Sigmoid colon (tissue), 7 donors: Measurements from ENCODE around the gene FHL3. TPM values are rescaled to one million over a fixed set of nuclear protein-coding genes. Genes with fewer than 3 reads are reported as not detected.

Experiments
- DNase-seq: peaks from one replicate; pipeline ENCODE4 v3.0.0-alpha.2; 2019
- H3K27ac ChIP-seq, 4 donors: fragments of 200-600 bp; sonication (generic); one replicate each; pipeline ENCODE4 v1.5.1; 2016 to 2019; ENCODE audit warnings: mild to moderate bottlenecking in 1 of 4
- H3K27me3 ChIP-seq, 3 donors: fragments of 200-600 bp; sonication (generic); one replicate each; pipeline ENCODE4 v1.5.1; 2019; ENCODE audit warnings: mild to moderate bottlenecking in 1 of 3
- H3K36me3 ChIP-seq, 4 donors: fragments of 200-600 bp; sonication (generic); one replicate each; pipeline ENCODE4 v1.5.1; 2016 to 2019
- H3K4me1 ChIP-seq, 4 donors: fragments of 200-600 bp; sonication (generic); one replicate each; pipeline ENCODE4 v1.5.1; 2017 to 2019
- H3K4me3 ChIP-seq, 4 donors: fragments of 200-600 bp; sonication (generic); one replicate each; pipeline ENCODE4 v1.5.1; 2017 to 2019; ENCODE audit warnings: mild to moderate bottlenecking in 2 of 4, moderate library complexity in 1 of 4
- H3K9me3 ChIP-seq, 4 donors: fragments of 200-600 bp in 3 of 4; sonication (generic) in 3 of 4; one replicate each; pipeline versions ENCODE4 v1.5.1 to v1.6.1; 2013 to 2019
- CTCF ChIP-seq, 4 experiments: fragments of 450-650 bp in 3 of 4; fragments of 200-600 bp in 1 of 4; IDR thresholded peaks; one replicate each; pipeline ENCODE4 v1.5.1; 2016 to 2019; ENCODE audit warnings: antibody characterized with exemption in 4 of 4, mild to moderate bottlenecking in 3 of 4, moderate library complexity in 2 of 4
- EP300 ChIP-seq, 4 donors: sonication (generic); formaldehyde crosslinking; IDR thresholded peaks; one replicate each; pipeline ENCODE4 v1.6.1; 2017; ENCODE audit warnings: antibody characterized with exemption in 4 of 4
- POLR2A ChIP-seq, 2 donors: fragments of 450-650 bp; IDR thresholded peaks; one replicate each; pipeline ENCODE4 v1.6.1; 2016; ENCODE audit warnings: antibody characterized with exemption in 2 of 2, mild to moderate bottlenecking in 2 of 2, moderate library complexity in 2 of 2
- POLR2AphosphoS5 ChIP-seq, 4 donors: sonication (generic); formaldehyde crosslinking; IDR thresholded peaks; one replicate each; pipeline ENCODE4 v1.6.1; 2017; ENCODE audit warnings: antibody characterized with exemption in 4 of 4
- WGBS, 2 donors: extraction: QIAGEN DNeasy Blood & Tissue Kit; methylation state at CpG; one replicate each; pipeline ENCODE4 v1.1.7; 2013; 5-methylcytosine and 5-hydroxymethylcytosine counted together
- intact Hi-C: fragments of 100-400 bp; cut with DNase I; formaldehyde crosslinking; loops from one replicate; pipeline ENCODE4 v1.15.1; 2023
- polyA plus RNA-seq, 3 donors: library from polyadenylated mRNA; stranded (reverse); fragments of 200-250 nt; gene quantifications; one replicate each; pipeline ENCODE4 v1.2.3, GENCODE V29; 2013
- total RNA-seq, 4 donors: library from RNA; depleted of rRNA; stranded (reverse); fragments of >200 nt; gene quantifications; one replicate each; pipeline ENCODE4 v1.1.0, GENCODE V29; 2016
- donor health status: healthy with polysubstance abuse.
- donor health status: Bipolar disorder and iron deficiency.
- donor health status: healthy.

FHL3 gene
- total and polyA plus RNA-seq, 7 donors, result 2.5 to 76.4 (median 38.9) TPM

- WGBS, 2 donors, result 69% methylated on average over 13 of the region's 13 CpGs
- intact Hi-C loops, result no loop called here
- H3K36me3 ChIP-seq, result no peaks in the 10 kb centered on the region
- no peak for DNase-seq
- no peaks in the 10 kb centered on the region for H3K9me3 ChIP-seq
- TF ChIP-seq POLR2A (IDR thresholded peaks at IDR 0.05) (no peak), CTCF (IDR thresholded peaks at IDR 0.05) (no peak), EP300 (IDR thresholded peaks at IDR 0.05) (no peak), POLR2AphosphoS5 (IDR thresholded peaks at IDR 0.05) (no peak)
- H3K4me3 ChIP-seq, result no peak overlapping the region
- H3K4me1 ChIP-seq, result peaks cover 0 to 20% (median 17%) of the 10 kb centered on the region in 4 donors
- no peak overlapping the region for H3K27ac ChIP-seq
- H3K27me3 ChIP-seq, result peaks cover 11 to 35% (median 27%) of the 10 kb centered on the region in 3 donors
These were observed 45.2 kb upstream of the FHL3 start for GRCh38 chr1:38050397-38051078.

GRCh38 chr1:38047603-38048141 is 42.4 kb upstream of the FHL3 start:
- Histone ChIP-seq H3K27ac (peak overlapping the region; percentile 51 to 70 (median 67)), H3K4me3 (peak overlapping the region; percentile 35 to 61 (median 52)), H3K9me3 (no peaks in the 10 kb centered on the region), H3K27me3 (peaks cover 36 to 48% (median 42%) of the 10 kb centered on the region in 3 donors), H3K36me3 (no peaks in the 10 kb centered on the region), H3K4me1 (peaks cover 0 to 35% (median 32%) of the 10 kb centered on the region in 4 donors)
- TF ChIP-seq POLR2AphosphoS5 (IDR thresholded peaks at IDR 0.05) (no peak), POLR2A (IDR thresholded peaks at IDR 0.05) (no peak), CTCF (IDR thresholded peaks at IDR 0.05) (no peak), EP300 (IDR thresholded peaks at IDR 0.05) (no peak)
- intact Hi-C loops, result loop anchor here (10.0 kb wide), 2 partner anchors 87 to 243 kb away; partner anchors contain the start of genes C1orf122 and YRDC
- no peak for DNase-seq
- 9 to 23% methylated on average over 34 of the region's 34 CpGs for WGBS, 2 donors

- peak; percentile 91 for DNase-seq
- Histone ChIP-seq H3K27me3 (peaks cover 36 to 54% (median 48%) of the 10 kb centered on the region in 3 donors), H3K27ac (peak overlapping the region; percentile 51 to 70 (median 67)), H3K4me1 (peaks cover 0 to 35% (median 32%) of the 10 kb centered on the region in 4 donors), H3K9me3 (no peaks in the 10 kb centered on the region), H3K36me3 (no peaks in the 10 kb centered on the region), H3K4me3 (peak overlapping the region; percentile 35 to 61 (median 52))
- intact Hi-C loops, result loop anchor here (10.0 kb wide), 2 partner anchors 88 to 242 kb away; partner anchors contain the start of genes C1orf122 and YRDC
- WGBS, 2 donors, result 1% methylated on average over 99 of the region's 99 CpGs
- TF ChIP-seq POLR2AphosphoS5 (IDR thresholded peaks at IDR 0.05) (no peak), POLR2A (IDR thresholded peaks at IDR 0.05) (no peak), EP300 (IDR thresholded peaks at IDR 0.05) (no peak), CTCF (IDR thresholded peaks at IDR 0.05) (no peak)
These were observed 41.7 kb upstream of the FHL3 start for GRCh38 chr1:38046884-38047602.

- no peak for DNase-seq
- H3K27ac ChIP-seq, result peak within 1 kb of the TSS; percentile 51 to 70 (median 67)
- intact Hi-C loops, result loop anchor here (10.0 kb wide), 2 partner anchors 88 to 242 kb away; partner anchors contain the start of genes C1orf122 and YRDC
- H3K9me3 ChIP-seq, result no peaks in the 10 kb centered on the region
- 1% methylated on average over 92 of the region's 92 CpGs for WGBS, 2 donors
- H3K4me3 ChIP-seq, result peak within 1 kb of the TSS; percentile 35 to 61 (median 52)
- H3K36me3 ChIP-seq, result no peaks in the 10 kb centered on the region
- H3K4me1 ChIP-seq, result peaks cover 0 to 35% (median 32%) of the 10 kb centered on the region in 4 donors
- TF ChIP-seq POLR2AphosphoS5 (IDR thresholded peaks at IDR 0.05) (no peak), POLR2A (IDR thresholded peaks at IDR 0.05) (no peak), CTCF (IDR thresholded peaks at IDR 0.05) (no peak), EP300 (IDR thresholded peaks at IDR 0.05) (no peak)
- H3K27me3 ChIP-seq, result peaks cover 36 to 57% (median 53%) of the 10 kb centered on the region in 3 donors
These were observed 41.1 kb upstream of the FHL3 start, which contains the start of gene POU3F1 for GRCh38 chr1:38046333-38046883. Gene POU3F1 (minus strand): TSS chr1:38046793. CDS start chr1:38046743, 50 bp downstream.
